Bronchial epithelial cell (primary cell): ENCODE results near the gene TUBGCP2. TPM values are rescaled to one million over a fixed set of nuclear protein-coding genes. Genes with fewer than 3 reads are reported as not detected.

ENCODE experiments used
- DNase-seq: peaks from one replicate; pipeline ENCODE4 v3.0.0-alpha.2; 2010; ENCODE audit warnings: low read depth
- FAIRE-seq: peaks from 2 replicates; lab custom pipeline; 2011; peaks lifted over from hg19 to GRCh38; lab: Jason Lieb, UNC
- H3K27me3 ChIP-seq: 2 replicates; pipeline ENCODE4 v1.5.1; 2011; ENCODE audit warnings: low read length; ENCODE audit not compliant: control insufficient read depth, insufficient read depth
- H3K36me3 ChIP-seq: 2 replicates; pipeline ENCODE4 v1.5.1; 2011; ENCODE audit warnings: low read length; ENCODE audit not compliant: control insufficient read depth, insufficient read depth
- H3K4me3 ChIP-seq: 2 replicates; pipeline ENCODE4 v1.5.1; 2011; ENCODE audit warnings: mild to moderate bottlenecking, low read depth, low read length, control low read depth
- total RNA-seq: library from RNA; depleted of rRNA; stranded (reverse); fragments of >200 nt; gene quantifications from 2 replicates; pipeline ENCODE4 v1.2.1, GENCODE V29; 2014
- TF ChIP-seq, protein P1 (sequence below): IDR thresholded peaks from 2 replicates; pipeline ENCODE4 v1.5.1; 2011; ENCODE audit warnings: mild to moderate bottlenecking, moderate library complexity, low read length, control low read depth, inconsistent platforms; ENCODE audit not compliant: insufficient read depth, severe bottlenecking

The TUBGCP2 gene
- total RNA-seq, 1 donor from 2014 or later = 42.4 TPM

DNA sequence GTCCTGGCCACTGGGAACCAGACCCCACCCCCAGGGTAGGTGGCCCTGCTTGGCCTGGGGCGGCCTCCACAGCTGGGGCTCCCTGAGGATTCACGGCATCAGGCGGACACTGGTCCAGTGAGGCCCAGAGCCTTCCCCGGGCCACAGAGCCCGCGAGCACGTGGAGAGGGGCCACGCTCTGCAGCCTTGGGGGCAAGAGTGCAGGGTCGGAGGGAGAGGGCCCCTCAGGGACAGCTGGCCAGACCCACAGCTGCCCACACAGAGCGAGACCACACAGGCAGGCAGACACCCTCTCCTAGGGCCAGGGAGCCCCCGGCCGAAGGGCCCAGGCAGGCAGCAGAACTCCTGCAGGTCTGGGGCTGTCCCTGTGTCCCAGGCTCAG, 60.3 kb downstream of the TUBGCP2 start:
- DNase-seq = no peak
- no peak overlapping the region for H3K4me3 ChIP-seq
- FAIRE-seq = no peak
- H3K27me3 ChIP-seq = peaks cover 4% of the 10 kb centered on the region
- TF ChIP-seq, protein P1, sequence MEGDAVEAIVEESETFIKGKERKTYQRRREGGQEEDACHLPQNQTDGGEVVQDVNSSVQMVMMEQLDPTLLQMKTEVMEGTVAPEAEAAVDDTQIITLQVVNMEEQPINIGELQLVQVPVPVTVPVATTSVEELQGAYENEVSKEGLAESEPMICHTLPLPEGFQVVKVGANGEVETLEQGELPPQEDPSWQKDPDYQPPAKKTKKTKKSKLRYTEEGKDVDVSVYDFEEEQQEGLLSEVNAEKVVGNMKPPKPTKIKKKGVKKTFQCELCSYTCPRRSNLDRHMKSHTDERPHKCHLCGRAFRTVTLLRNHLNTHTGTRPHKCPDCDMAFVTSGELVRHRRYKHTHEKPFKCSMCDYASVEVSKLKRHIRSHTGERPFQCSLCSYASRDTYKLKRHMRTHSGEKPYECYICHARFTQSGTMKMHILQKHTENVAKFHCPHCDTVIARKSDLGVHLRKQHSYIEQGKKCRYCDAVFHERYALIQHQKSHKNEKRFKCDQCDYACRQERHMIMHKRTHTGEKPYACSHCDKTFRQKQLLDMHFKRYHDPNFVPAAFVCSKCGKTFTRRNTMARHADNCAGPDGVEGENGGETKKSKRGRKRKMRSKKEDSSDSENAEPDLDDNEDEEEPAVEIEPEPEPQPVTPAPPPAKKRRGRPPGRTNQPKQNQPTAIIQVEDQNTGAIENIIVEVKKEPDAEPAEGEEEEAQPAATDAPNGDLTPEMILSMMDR = no peak
- no peaks in the 10 kb centered on the region for H3K36me3 ChIP-seq

DNA sequence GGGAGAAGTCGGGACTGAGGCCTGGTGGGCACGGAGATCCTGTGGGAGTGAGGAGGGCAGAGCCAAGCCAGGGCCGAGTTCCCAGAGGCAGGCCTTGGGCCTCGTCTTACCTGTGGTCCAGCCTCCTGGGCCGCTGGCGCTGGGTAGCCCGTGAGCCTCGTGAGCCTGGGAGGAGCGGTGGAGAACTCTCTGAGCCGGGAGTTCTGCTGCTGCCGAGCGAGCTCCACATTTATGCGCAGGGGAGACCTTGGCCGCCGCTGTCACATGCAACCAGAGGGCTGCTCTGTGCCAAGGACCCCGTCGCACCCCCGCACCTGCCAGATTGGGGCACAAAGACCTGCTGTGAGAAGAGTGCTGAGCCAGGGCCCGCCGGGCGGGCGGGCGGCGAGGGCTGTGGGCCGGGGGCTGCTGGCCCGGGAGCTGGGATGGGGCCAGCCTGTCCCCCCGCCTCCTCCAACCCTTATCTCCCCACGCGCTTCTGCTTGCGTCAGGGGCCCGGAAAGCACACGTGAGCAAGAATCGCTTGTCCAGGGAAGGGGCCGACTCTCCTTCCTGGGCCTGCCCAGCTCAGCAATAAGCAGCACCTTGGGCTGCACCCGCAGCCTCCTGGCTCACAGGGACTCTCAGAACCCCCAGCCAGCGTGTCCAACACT, 60.9 kb downstream of the TUBGCP2 start:
- H3K4me3 ChIP-seq = no peak overlapping the region

DNA sequence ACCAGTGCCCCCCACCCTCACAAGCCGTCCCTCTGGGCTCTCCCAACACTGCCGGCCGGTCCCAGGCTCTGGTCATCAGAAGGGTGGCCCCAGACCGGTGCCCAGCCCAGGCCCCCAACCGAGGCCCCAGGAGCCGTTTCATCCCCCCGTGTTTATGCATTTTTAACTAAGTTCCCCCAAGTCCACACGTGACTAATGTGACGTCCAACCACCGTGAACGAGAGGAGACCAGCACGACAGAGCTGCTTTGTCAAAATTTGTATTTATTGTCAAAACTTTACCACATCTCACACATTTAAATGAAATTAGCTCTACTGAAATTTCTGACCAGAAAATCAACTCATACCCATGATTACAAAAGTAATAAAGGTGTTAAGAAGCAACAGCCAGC, 62.4 kb downstream of the TUBGCP2 start:
- DNase-seq (no peak), FAIRE-seq (no peak)
- TF ChIP-seq, protein P1 = no peak
- no peak overlapping the region for H3K4me3 ChIP-seq
- H3K36me3 ChIP-seq = no peaks in the 10 kb centered on the region
- peaks cover 9% of the 10 kb centered on the region for H3K27me3 ChIP-seq

More for the DNA sequence above, 60.9 kb downstream of the TUBGCP2 start:
- Histone ChIP-seq H3K27me3 (peaks cover 4% of the 10 kb centered on the region), H3K36me3 (no peaks in the 10 kb centered on the region)
- DNase-seq = no peak
- no peak for FAIRE-seq
- TF ChIP-seq, protein P1 = no peak

DNA sequence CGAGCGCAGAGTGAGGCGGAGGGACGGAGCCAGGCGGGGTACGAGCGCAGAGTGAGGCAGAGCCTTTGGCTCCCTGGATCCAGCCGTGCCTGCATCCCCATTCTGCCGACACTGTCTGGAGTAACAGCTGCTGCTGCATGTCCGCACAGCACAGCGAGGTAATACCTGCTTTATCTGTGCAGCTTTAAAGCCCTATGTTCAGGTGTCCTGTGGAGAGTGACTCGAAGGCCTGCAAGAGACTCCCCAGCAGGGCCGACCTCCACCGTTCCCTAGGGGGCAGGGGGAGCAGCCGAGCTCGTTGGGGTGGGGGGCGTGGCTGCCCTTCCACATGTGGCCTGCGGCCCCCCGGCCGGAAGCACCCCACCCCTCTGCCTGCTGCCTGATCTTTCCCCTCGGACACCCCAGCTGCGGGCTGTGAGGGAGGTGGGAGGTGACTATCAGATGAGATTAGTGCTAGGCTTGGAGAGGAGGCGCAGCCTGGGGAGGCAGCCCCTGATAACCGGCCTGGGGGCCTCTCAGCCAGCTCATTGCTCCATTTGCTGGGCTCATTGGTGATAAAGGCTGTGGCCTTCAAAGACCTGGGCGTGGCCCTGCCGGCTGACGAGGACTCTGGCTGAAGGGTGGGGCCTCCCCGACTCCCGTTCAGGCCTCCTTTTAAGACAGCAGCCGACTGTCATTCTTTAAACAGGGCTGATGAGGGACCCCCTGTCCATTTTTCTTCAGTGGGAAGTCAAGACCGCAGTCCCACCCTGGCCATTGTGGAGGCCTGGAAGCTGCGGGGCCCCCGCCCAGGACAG, 63.0 kb downstream of the TUBGCP2 start:
- TF ChIP-seq, protein P1 = no peak
- FAIRE-seq = no peak
- H3K27me3 ChIP-seq = peaks cover 15% of the 10 kb centered on the region
- no peaks in the 10 kb centered on the region for H3K36me3 ChIP-seq
- no peak for DNase-seq
- no peak overlapping the region for H3K4me3 ChIP-seq

DNA sequence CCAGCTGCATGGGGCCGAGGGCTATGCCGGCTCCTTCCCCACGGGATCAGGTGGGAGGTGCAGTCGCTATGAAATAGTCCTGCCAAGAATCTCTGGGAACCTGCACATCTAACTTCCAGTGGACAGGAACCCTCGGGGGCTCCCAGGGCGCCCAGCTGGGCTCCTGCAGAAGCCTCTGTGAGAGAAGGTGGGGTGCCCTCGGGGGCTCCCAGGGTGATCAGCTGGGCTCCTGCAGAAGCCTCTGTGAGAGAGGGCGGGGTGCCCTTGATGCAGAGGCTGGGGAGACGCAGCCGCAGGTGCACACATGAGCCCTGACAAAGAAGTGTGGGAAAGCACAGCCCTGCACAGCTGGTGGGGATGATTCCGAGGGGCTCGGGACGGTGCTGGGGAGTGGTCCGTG, 65.1 kb downstream of the TUBGCP2 start:
- H3K4me3 ChIP-seq = no peak overlapping the region
- TF ChIP-seq, protein P1 = no peak
- FAIRE-seq (no peak), DNase-seq (no peak)
- no peaks in the 10 kb centered on the region for H3K36me3 ChIP-seq
- H3K27me3 ChIP-seq = peaks cover 19% of the 10 kb centered on the region
